ENCODE results near the gene SORCS3. TPM values are rescaled to one million over a fixed set of nuclear protein-coding genes. Genes with fewer than 3 reads are reported as not detected.
A peak's percentile ranks its signal among the peaks of the same experiment; 100 is the strongest.

SORCS3 gene
- total RNA-seq, 1 donor from 2014 or later: 0.26 TPM

DNA sequence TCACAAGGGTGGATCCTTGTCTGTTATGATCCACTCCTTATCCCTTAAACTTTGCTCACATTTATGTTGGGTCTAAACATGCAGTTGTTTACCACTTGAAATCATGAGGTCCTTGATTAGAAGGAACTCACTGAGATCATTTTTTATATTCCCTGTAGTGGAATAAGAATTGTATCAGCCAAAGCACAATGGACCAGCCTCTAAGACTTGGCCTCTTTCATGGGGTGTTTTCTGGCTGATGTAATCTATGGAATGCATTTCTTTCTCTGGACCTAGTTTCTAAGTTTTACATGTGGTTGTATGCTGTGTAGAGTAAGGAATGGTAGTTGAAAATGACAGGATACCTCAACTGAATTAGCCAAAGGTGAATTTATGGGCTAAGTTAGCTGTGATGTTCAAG lies 376.6 kb downstream of the SORCS3 start:
- no peaks in the 10 kb centered on the region for H3K9me3 Mint-ChIP-seq
- Histone ChIP-seq H3K4me1 (no peaks in the 10 kb centered on the region), H2AFZ (replicated peaks) (no peak overlapping the region), H3K36me3 (no peaks in the 10 kb centered on the region), H3K27ac (no peak overlapping the region), H3F3A (ENCODE audit: low read depth) (no peaks in the 10 kb centered on the region), H3K9me3 (ENCODE audit: low read depth) (no peaks in the 10 kb centered on the region), H3K9ac (no peak overlapping the region), H3K4me3 (no peak overlapping the region), H3K4me2 (no peak overlapping the region), H3K27me3 (no peaks in the 10 kb centered on the region), H3K79me2 (ENCODE audit: low read depth) (no peaks in the 10 kb centered on the region), H4K20me1 (ENCODE audit: low read depth) (no peaks in the 10 kb centered on the region)
- TF ChIP-seq, protein P1, sequence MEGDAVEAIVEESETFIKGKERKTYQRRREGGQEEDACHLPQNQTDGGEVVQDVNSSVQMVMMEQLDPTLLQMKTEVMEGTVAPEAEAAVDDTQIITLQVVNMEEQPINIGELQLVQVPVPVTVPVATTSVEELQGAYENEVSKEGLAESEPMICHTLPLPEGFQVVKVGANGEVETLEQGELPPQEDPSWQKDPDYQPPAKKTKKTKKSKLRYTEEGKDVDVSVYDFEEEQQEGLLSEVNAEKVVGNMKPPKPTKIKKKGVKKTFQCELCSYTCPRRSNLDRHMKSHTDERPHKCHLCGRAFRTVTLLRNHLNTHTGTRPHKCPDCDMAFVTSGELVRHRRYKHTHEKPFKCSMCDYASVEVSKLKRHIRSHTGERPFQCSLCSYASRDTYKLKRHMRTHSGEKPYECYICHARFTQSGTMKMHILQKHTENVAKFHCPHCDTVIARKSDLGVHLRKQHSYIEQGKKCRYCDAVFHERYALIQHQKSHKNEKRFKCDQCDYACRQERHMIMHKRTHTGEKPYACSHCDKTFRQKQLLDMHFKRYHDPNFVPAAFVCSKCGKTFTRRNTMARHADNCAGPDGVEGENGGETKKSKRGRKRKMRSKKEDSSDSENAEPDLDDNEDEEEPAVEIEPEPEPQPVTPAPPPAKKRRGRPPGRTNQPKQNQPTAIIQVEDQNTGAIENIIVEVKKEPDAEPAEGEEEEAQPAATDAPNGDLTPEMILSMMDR (IDR thresholded peaks at IDR 0.05): no peak
- no peak for TF ChIP-seq EZH2phosphoT487 (IDR thresholded peaks at IDR 0.05)
- TF ChIP-seq EZH2 (IDR thresholded peaks at IDR 0.05): no peak
- H3K4me3 Mint-ChIP-seq: no peak overlapping the region
- no peak for DNase-seq (ENCODE audit: low spot score)
- no peaks in the 10 kb centered on the region for H3K36me3 Mint-ChIP-seq
- H3K27me3 Mint-ChIP-seq (ENCODE audit: insufficient read depth, low read depth): no peaks in the 10 kb centered on the region
- no peak overlapping the region for H3K27ac Mint-ChIP-seq
- H3K4me1 Mint-ChIP-seq: peaks cover 4% of the 10 kb centered on the region

DNA sequence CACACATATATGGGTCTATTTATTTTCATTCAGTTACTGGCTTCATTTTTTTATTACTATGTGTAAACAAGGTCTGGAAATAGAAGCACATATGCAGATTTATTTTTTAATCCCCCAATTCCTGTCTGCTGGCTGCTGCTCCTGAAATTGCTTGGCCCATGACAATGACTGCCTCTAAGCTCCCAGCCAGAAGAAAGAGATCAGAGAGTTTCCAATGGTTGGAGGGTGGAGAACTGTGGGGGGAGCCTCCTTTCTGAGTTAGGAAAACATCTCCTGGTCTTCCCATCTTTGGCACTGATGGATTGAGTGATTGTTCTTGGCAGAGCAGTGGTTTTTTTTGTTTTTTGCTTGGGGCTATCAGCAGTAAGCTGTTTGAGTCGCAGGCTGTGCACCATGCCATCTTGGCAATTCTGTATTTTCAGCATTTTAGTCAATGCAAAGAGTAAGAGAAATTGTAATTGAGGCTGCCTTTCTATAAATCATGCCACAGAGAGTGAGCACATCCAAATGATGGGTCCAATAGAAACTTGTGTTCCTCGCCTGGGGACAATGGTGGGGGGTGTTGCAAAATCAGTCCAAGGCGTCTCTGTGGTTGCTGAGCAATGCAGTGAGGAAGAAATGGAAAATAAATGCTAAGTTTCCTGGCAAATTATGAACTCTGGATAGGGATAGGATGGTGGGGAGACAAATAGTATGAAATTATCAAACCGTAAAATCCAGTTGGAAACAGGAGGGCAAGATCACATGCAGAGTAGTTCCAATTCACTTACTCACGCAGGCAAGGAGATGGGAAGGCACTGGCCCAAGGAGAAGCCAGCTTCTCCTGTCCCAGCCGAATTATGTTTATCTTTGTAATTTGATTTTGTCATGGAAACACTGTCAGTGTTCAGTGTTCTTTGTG lies 382.4 kb downstream of the SORCS3 start:
- no peak overlapping the region for H3K4me3 Mint-ChIP-seq
- TF ChIP-seq, protein P1 (IDR thresholded peaks at IDR 0.05): no peak
- TF ChIP-seq EZH2phosphoT487 (IDR thresholded peaks at IDR 0.05) (no peak), EZH2 (IDR thresholded peaks at IDR 0.05) (no peak)
- H3K36me3 Mint-ChIP-seq: no peaks in the 10 kb centered on the region
- Histone ChIP-seq H2AFZ (replicated peaks) (no peak overlapping the region), H3K4me3 (no peak overlapping the region), H3K27ac (no peak overlapping the region), H3K9me3 (ENCODE audit: low read depth) (no peaks in the 10 kb centered on the region), H3K79me2 (ENCODE audit: low read depth) (no peaks in the 10 kb centered on the region), H3K36me3 (no peaks in the 10 kb centered on the region), H3F3A (ENCODE audit: low read depth) (no peaks in the 10 kb centered on the region), H3K4me2 (peak overlapping the region; percentile 18), H4K20me1 (ENCODE audit: low read depth) (no peaks in the 10 kb centered on the region), H3K9ac (no peak overlapping the region), H3K4me1 (peaks cover 20% of the 10 kb centered on the region), H3K27me3 (no peaks in the 10 kb centered on the region)
- no peak overlapping the region for H3K27ac Mint-ChIP-seq
- H3K27me3 Mint-ChIP-seq (ENCODE audit: insufficient read depth, low read depth): peaks cover 2% of the 10 kb centered on the region
- peaks cover 14% of the 10 kb centered on the region for H3K4me1 Mint-ChIP-seq
- DNase-seq (ENCODE audit: low spot score): no peak
- no peaks in the 10 kb centered on the region for H3K9me3 Mint-ChIP-seq

DNA sequence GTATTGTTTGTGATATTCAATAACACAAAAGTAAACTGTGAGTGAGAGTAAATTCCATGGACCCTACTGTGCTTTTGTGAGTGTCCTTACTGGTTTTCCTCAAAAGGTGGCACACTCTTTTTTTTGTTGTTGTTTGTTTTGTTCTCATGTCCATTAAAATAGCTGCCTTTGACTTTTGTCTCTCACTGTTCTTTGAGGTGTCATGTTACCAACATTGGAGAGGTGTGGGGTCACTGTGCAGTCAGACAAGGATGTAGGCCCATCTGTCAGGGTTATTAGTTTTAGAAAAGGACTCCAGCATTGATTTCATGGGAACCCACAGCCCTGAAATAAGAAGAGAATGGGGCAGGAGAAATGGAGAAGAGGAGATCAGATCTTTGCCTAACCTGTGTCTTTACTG lies 383.1 kb downstream of the SORCS3 start:
- H4K20me1 ChIP-seq (ENCODE audit: low read depth): no peaks in the 10 kb centered on the region
- H3K4me2 ChIP-seq: peak overlapping the region; percentile 18
- H3K79me2 ChIP-seq (ENCODE audit: low read depth): no peaks in the 10 kb centered on the region
- H3K27me3 ChIP-seq: no peaks in the 10 kb centered on the region
- Mint-ChIP-seq H3K27ac (no peak overlapping the region), H3K4me3 (no peak overlapping the region), H3K27me3 (ENCODE audit: insufficient read depth, low read depth) (peaks cover 2% of the 10 kb centered on the region), H3K4me1 (peaks cover 14% of the 10 kb centered on the region), H3K9me3 (no peaks in the 10 kb centered on the region), H3K36me3 (no peaks in the 10 kb centered on the region)
- no peaks in the 10 kb centered on the region for H3K9me3 ChIP-seq (ENCODE audit: low read depth)
- TF ChIP-seq EZH2 (IDR thresholded peaks at IDR 0.05): no peak
- TF ChIP-seq EZH2phosphoT487 (IDR thresholded peaks at IDR 0.05): no peak
- TF ChIP-seq, protein P1 (IDR thresholded peaks at IDR 0.05): no peak
- DNase-seq (ENCODE audit: low spot score): peak; percentile 18
- H3K9ac ChIP-seq: no peak overlapping the region
- H2AFZ ChIP-seq (replicated peaks): no peak overlapping the region
- peaks cover 20% of the 10 kb centered on the region for H3K4me1 ChIP-seq
- H3K27ac ChIP-seq: no peak overlapping the region
- H3F3A ChIP-seq (ENCODE audit: low read depth): no peaks in the 10 kb centered on the region
- no peak overlapping the region for H3K4me3 ChIP-seq
- no peaks in the 10 kb centered on the region for H3K36me3 ChIP-seq

All from neural progenitor cell (in vitro differentiated cells).